SK-N-SH (cell line): ENCODE data around the gene SPECC1L. TPM values are rescaled to one million over a fixed set of nuclear protein-coding genes. Genes with fewer than 3 reads are reported as not detected.
A peak's percentile ranks its signal among the peaks of the same experiment; 100 is the strongest.

Source experiments
- CTCF ChIA-PET: fragments of 300-600, 350-600 bp; formaldehyde crosslinking; extraction: SDS; loops from one replicate; lab custom pipeline; 2021; lab: Yijun Ruan, JAX
- POLR2A ChIA-PET: fragments of 350-600 bp; sonication (Branson Sonifier 250); formaldehyde crosslinking; extraction: SDS; loops from one replicate; lab custom pipeline; 2020; ENCODE audit warnings: antibody characterized with exemption, inconsistent platforms; lab: Yijun Ruan, JAX
- DNase-seq: peaks from one replicate; pipeline ENCODE4 v3.0.0; 2012
- H2AFZ ChIP-seq: fragments of 200-600 bp; sonication (generic); 2 replicates; pipeline ENCODE4 v1.8.1; 2016; ENCODE audit warnings: antibody characterized with exemption, mild to moderate bottlenecking, low read depth
- H3F3A ChIP-seq: fragments of 200-600 bp; sonication (generic); replicated peaks from 2 replicates; pipeline ENCODE3; 2016; ENCODE audit warnings: antibody characterized with exemption, mild to moderate bottlenecking; ENCODE audit not compliant: insufficient read depth
- H3K27ac ChIP-seq, 2 experiments: fragments of 200-500 bp in 1 of 2; fragments of 200-600 bp in 1 of 2; sonication (Bioruptor generic) in 1 of 2; sonication (generic), shearing (Covaris generic) in 1 of 2; 2 replicates each; pipeline versions ENCODE4 v1.5.1 to v1.6.1; 2014 to 2016; ENCODE audit warnings: low read depth in 2 of 2, inconsistent platforms in 1 of 2, low read length in 1 of 2, mild to moderate bottlenecking in 1 of 2, mixed read lengths in 1 of 2
- H3K27me3 ChIP-seq: fragments of 200-600 bp; sonication (generic), shearing (Covaris generic); 2 replicates; pipeline ENCODE4 v1.6.1; 2016; ENCODE audit warnings: mixed run types; ENCODE audit not compliant: insufficient read depth
- H3K36me3 ChIP-seq, 2 experiments: fragments of 200-500 bp in 1 of 2; fragments of 200-600 bp in 1 of 2; sonication (Bioruptor generic) in 1 of 2; sonication (generic) in 1 of 2; replicated peaks in 1 of 2; 2 replicates each; pipeline versions ENCODE3 to v1.5.1; 2014 to 2016; ENCODE audit warnings: low read length in 1 of 2, mild to moderate bottlenecking in 1 of 2; ENCODE audit not compliant: insufficient read depth in 2 of 2, control insufficient read depth in 1 of 2
- H3K4me1 ChIP-seq, 2 experiments: fragments of 200-500 bp in 1 of 2; fragments of 200-600 bp in 1 of 2; sonication (Bioruptor generic) in 1 of 2; sonication (generic), shearing (Covaris generic) in 1 of 2; 2 replicates each; pipeline versions ENCODE4 v1.5.1 to v1.6.1; 2014 to 2016; ENCODE audit warnings: low read depth in 1 of 2, low read length in 1 of 2, mixed run types in 1 of 2; ENCODE audit not compliant: insufficient read depth in 2 of 2, control insufficient read depth in 1 of 2
- H3K4me2 ChIP-seq: fragments of 200-600 bp; sonication (generic), shearing (Covaris generic); 2 replicates; pipeline ENCODE4 v1.6.1; 2017; ENCODE audit warnings: mixed run types
- H3K4me3 ChIP-seq, 2 experiments: fragments of 200-500 bp in 1 of 2; fragments of 200-600 bp in 1 of 2; sonication (Bioruptor generic) in 1 of 2; sonication (generic), shearing (Covaris generic) in 1 of 2; 2 replicates each; pipeline versions ENCODE4 v1.5.1 to v1.8.1; 2014 to 2016; ENCODE audit warnings: low read depth in 2 of 2, inconsistent platforms in 1 of 2, low read length in 1 of 2, mild to moderate bottlenecking in 1 of 2, mixed read lengths in 1 of 2, moderate library complexity in 1 of 2
- H3K79me2 ChIP-seq: fragments of 200-600 bp; sonication (generic); 2 replicates; pipeline ENCODE4 v1.8.1; 2017; ENCODE audit warnings: mild to moderate bottlenecking; ENCODE audit not compliant: insufficient read depth
- H3K9ac ChIP-seq: fragments of 200-600 bp; sonication (generic); 2 replicates; pipeline ENCODE4 v1.6.1; 2017; ENCODE audit warnings: mixed run types
- H3K9me2 ChIP-seq: fragments of 200-600 bp; sonication (generic); 2 replicates; pipeline ENCODE4 v1.6.1; 2017; ENCODE audit warnings: mixed run types
- H3K9me3 ChIP-seq: fragments of 200-600 bp; sonication (generic); 2 replicates; pipeline ENCODE4 v1.6.1; 2017; ENCODE audit warnings: mixed run types, mild to moderate bottlenecking, moderate library complexity
- H4K20me1 ChIP-seq: fragments of 200-600 bp; sonication (generic); 2 replicates; pipeline ENCODE4 v1.6.1; 2017; ENCODE audit warnings: mild to moderate bottlenecking, mixed run types; ENCODE audit not compliant: insufficient read depth
- CHD2 ChIP-seq: fragments of 150-350 bp; IDR thresholded peaks from 2 replicates; pipeline ENCODE4 v1.6.1; 2018; ENCODE audit warnings: low read length; ENCODE audit not compliant: partially characterized antibody
- CTCF ChIP-seq: fragments of 200-600 bp; sonication (generic); IDR thresholded peaks from 2 replicates; pipeline ENCODE4 v1.6.1; 2017; ENCODE audit warnings: antibody characterized with exemption, mild to moderate bottlenecking, moderate library complexity
- ELF1 ChIP-seq: IDR thresholded peaks from 2 replicates; pipeline ENCODE4 v1.4.0; 2012
- EP300 ChIP-seq, 2 experiments: IDR thresholded peaks; 2 replicates each; pipeline versions ENCODE4 v1.4.0 to v1.6.1; 2012; ENCODE audit warnings: borderline replicate concordance in 1 of 2, low read depth in 1 of 2, low read length in 1 of 2
- FOSL2 ChIP-seq: IDR thresholded peaks from 2 replicates; pipeline ENCODE4 v1.4.0; 2012; ENCODE audit warnings: low read depth, mild to moderate bottlenecking, moderate library complexity, borderline replicate concordance
- GABPA ChIP-seq: IDR thresholded peaks from 2 replicates; pipeline ENCODE4 v1.4.0; 2012; ENCODE audit warnings: low read depth, mild to moderate bottlenecking
- GATA2 ChIP-seq: sonication (generic); formaldehyde crosslinking; IDR thresholded peaks from 2 replicates; pipeline ENCODE4 v1.5.0; 2020; ENCODE audit warnings: mild to moderate bottlenecking, missing genetic modification reagents
- IRF3 ChIP-seq: fragments of 150-350 bp; IDR thresholded peaks from 2 replicates; pipeline ENCODE4 v1.6.1; 2016; ENCODE audit warnings: mild to moderate bottlenecking, low read depth, low read length
- MAX ChIP-seq: IDR thresholded peaks from 2 replicates; pipeline ENCODE4 v1.4.0; 2012; ENCODE audit warnings: low read depth
- MEF2A ChIP-seq: IDR thresholded peaks from 2 replicates; pipeline ENCODE4 v1.4.0; 2012; ENCODE audit warnings: low read depth, borderline replicate concordance
- MXI1 ChIP-seq: IDR thresholded peaks from 2 replicates; pipeline ENCODE4 v1.6.1; 2012; ENCODE audit warnings: mild to moderate bottlenecking, low read depth, low read length, improper control_type of control experiment
- NFIC ChIP-seq: IDR thresholded peaks from 2 replicates; pipeline ENCODE4 v1.4.0; 2012; ENCODE audit warnings: borderline replicate concordance
- POLR2AphosphoS5 ChIP-seq: IDR thresholded peaks from 2 replicates; pipeline ENCODE4 v1.6.1; 2012; ENCODE audit warnings: low read depth, low read length
- RCOR1 ChIP-seq: fragments of 150-350 bp; IDR thresholded peaks from 2 replicates; pipeline ENCODE4 v1.6.1; 2017; ENCODE audit warnings: antibody characterized with exemption, low read length
- REST ChIP-seq: IDR thresholded peaks from 2 replicates; pipeline ENCODE4 v1.6.1; 2012; ENCODE audit warnings: mild to moderate bottlenecking, low read depth, low read length, moderate library complexity
- RFX5 ChIP-seq: IDR thresholded peaks from 2 replicates; pipeline ENCODE4 v1.6.1; 2012; ENCODE audit warnings: mild to moderate bottlenecking, improper control_type of control experiment, low read length
- RXRA ChIP-seq: IDR thresholded peaks from 2 replicates; pipeline ENCODE4 v1.4.0; 2012; ENCODE audit warnings: low read depth, mild to moderate bottlenecking, borderline replicate concordance
- SMC3 ChIP-seq: IDR thresholded peaks from 2 replicates; pipeline ENCODE4 v1.6.1; 2012; ENCODE audit warnings: low read depth, low read length, improper control_type of control experiment
- TAF1 ChIP-seq: IDR thresholded peaks from 2 replicates; pipeline ENCODE4 v1.6.1; 2012; ENCODE audit warnings: low read depth, mild to moderate bottlenecking, low read length, moderate library complexity, borderline replicate concordance
- TCF12 ChIP-seq: IDR thresholded peaks from 2 replicates; pipeline ENCODE4 v1.4.0; 2012
- USF1 ChIP-seq: IDR thresholded peaks from 2 replicates; pipeline ENCODE4 v1.4.0; 2012; ENCODE audit warnings: low read depth, borderline replicate concordance
- USF2 ChIP-seq: fragments of 150-350 bp; IDR thresholded peaks from 2 replicates; pipeline ENCODE4 v1.6.1; 2017; ENCODE audit warnings: antibody characterized with exemption, low read length, low read depth, borderline replicate concordance
- ZBTB33 ChIP-seq: IDR thresholded peaks from 2 replicates; pipeline ENCODE4 v1.4.0; 2012; ENCODE audit warnings: low read depth, borderline replicate concordance
- WGBS: methylation state at CpG from one replicate; pipeline ENCODE4 v1.1.6; 2017; ENCODE audit warnings: low lambda C conversion rate; 5-methylcytosine and 5-hydroxymethylcytosine counted together
- polyA plus RNA-seq, 3 experiments: library from polyadenylated mRNA; depleted of rRNA; stranded (reverse); fragments of >200 nt; gene quantifications; 2 replicates each; pipeline ENCODE4 v1.2.3, GENCODE V29; 2012

Gene SPECC1L
- polyA plus RNA-seq, 1 of the 3 experiments (the other 2 are of a cell fraction), result 22.9 TPM

- no peaks in the 10 kb centered on the region for H3K27me3 ChIP-seq
- H3K9me2 ChIP-seq, result no peaks in the 10 kb centered on the region
- no peak overlapping the region for H3K9ac ChIP-seq
- peak; percentile 59 for DNase-seq
- peaks cover 40% of the 10 kb centered on the region for H3K79me2 ChIP-seq
- peaks cover 12% of the 10 kb centered on the region for H4K20me1 ChIP-seq
- H3K27ac ChIP-seq, result peak overlapping the region in 1 of 2 experiments; percentile 96; a peak in 2 of 4 replicates
- H2AFZ ChIP-seq, result no peak overlapping the region
- peaks cover 7 to 57% of the 10 kb centered on the region in 2 experiments; a peak in 2 of 4 replicates for H3K4me1 ChIP-seq
- WGBS, result 82% methylated on average over 4 of the region's 7 CpGs
- no peak overlapping the region for H3K4me3 ChIP-seq
- H3K9me3 ChIP-seq, result no peaks in the 10 kb centered on the region
- CTCF ChIA-PET, result interaction anchor here (0.8 to 2.4 kb wide), 9 partner anchors 8 to 117 kb away, joined by 3 to 21 read pairs (median 4); no protein-coding TSS in a partner anchor
- POLR2A ChIA-PET, result interaction anchor here (2.3 to 2.4 kb wide), 2 partner anchors 16 to 86 kb away, joined by 7 to 12 read pairs; no protein-coding TSS in a partner anchor
- peaks cover 21 to 33% of the 10 kb centered on the region in 2 experiments for H3K36me3 ChIP-seq
- no peak overlapping the region for H3K4me2 ChIP-seq
- H3F3A ChIP-seq, result no peaks in the 10 kb centered on the region
- peak; percentile 71 for TF ChIP-seq GATA2
- no peak for TF ChIP-seq MAX
- TF ChIP-seq CTCF, result no peak
- TF ChIP-seq FOSL2, result no peak
- no peak for TF ChIP-seq REST
- TF ChIP-seq NFIC, result no peak
- TF ChIP-seq USF2, result no peak
- no peak for TF ChIP-seq ZBTB33
- no peak for TF ChIP-seq RXRA
- TF ChIP-seq EP300 (IDR thresholded peaks at IDR 0.05; ENCODE audit: borderline replicate concordance in 1 of 2, low read depth in 1 of 2, low read length in 1 of 2), result peak in 1 of 2 experiments; percentile 79; a peak in 2 of 4 replicates
- no peak for TF ChIP-seq TAF1
- no peak for TF ChIP-seq ELF1
- TF ChIP-seq RFX5, result no peak
- no peak for TF ChIP-seq USF1
- no peak for TF ChIP-seq TCF12
- TF ChIP-seq GABPA, result no peak
- no peak for TF ChIP-seq MEF2A
- TF ChIP-seq IRF3, result no peak
- TF ChIP-seq MXI1, result peak; percentile 68; the same call in 1 of the 2 replicates
- TF ChIP-seq POLR2AphosphoS5, result no peak
- no peak for TF ChIP-seq SMC3
- TF ChIP-seq CHD2, result no peak
- TF ChIP-seq RCOR1, result peak; percentile 69; the same call in 1 of the 2 replicates
Observed at GRCh38 chr22:24408630-24409029, 138.0 kb downstream of the SPECC1L start.
